ENCODE data around the gene NOP10. TPM values are rescaled to one million over a fixed set of nuclear protein-coding genes. Genes with fewer than 3 reads are reported as not detected.

NOP10 gene
- total RNA-seq, 1 experiment from 2014 or later: 448 TPM

DNA sequence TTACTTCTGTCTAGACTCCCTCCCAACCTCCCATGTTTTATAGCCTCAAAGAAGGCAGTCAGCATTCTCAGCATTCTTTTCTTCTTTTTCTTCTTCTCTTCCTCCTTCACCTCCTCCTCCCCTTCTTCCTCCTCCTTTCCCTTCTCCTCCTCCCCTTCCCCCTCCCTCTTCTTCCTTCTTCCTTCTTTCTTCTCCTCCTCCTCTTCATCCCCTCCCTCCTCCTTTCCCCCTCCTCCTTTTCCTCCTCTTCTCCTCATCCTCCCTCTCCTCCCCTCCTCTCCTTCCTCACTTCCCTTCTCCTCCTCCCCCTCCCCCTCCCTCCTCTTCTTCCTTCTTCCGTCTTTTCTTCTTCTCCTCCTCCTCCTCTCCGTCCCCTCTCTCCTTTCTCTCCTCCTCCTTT is 27.7 kb upstream of the NOP10 start:
- Histone ChIP-seq H3K27me3 (ENCODE audit: low read length) (no peaks in the 10 kb centered on the region), H3K9me2 (replicated peaks; ENCODE audit: insufficient read depth, low read length) (no peaks in the 10 kb centered on the region), H3K9ac (ENCODE audit: low read length) (no peak overlapping the region), H3K9me3 (ENCODE audit: low read length) (no peaks in the 10 kb centered on the region), H3K36me3 (ENCODE audit: insufficient read depth, low read length) (no peaks in the 10 kb centered on the region), H2AFZ (ENCODE audit: low read length) (no peak overlapping the region), H4K20me1 (ENCODE audit: insufficient read depth, low read depth, low read length) (0 out of 2 replicates have a peak, but pooled peaks cover 5% of the 10 kb centered on the region), H3K4me2 (ENCODE audit: low read depth, low read length, poor library complexity, severe bottlenecking) (no peak overlapping the region), H3K27ac (ENCODE audit: low read length) (no peak overlapping the region), H3K4me3 (ENCODE audit: low read length) (no peak overlapping the region), H3K4me1 (ENCODE audit: low read length) (peaks cover 22% of the 10 kb centered on the region), H3K79me2 (ENCODE audit: low read length) (peaks cover 12% of the 10 kb centered on the region)
- DNase-seq: no peak

DNA sequence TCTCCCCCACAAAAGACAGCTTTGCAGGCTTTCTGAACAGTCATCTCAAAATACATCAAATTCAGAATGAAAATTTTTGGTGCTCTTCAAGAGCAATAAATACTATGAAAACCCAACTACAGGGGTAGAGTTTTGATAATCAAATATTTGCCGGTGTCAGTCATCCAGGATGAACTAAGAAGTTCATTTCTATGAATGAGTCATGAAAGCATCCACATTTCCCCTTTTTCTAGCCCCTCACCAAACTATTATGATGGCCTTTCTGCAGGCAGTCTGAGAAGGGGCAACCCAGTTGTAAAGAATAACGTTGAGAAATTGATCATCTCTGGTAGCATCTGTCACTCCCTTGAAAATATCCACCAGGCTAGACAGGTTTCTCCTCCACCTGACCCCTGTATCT is 27.2 kb upstream of the NOP10 start:
- Histone ChIP-seq H3K36me3 (ENCODE audit: insufficient read depth, low read length) (no peaks in the 10 kb centered on the region), H3K9ac (ENCODE audit: low read length) (no peak overlapping the region), H3K4me2 (ENCODE audit: low read depth, low read length, poor library complexity, severe bottlenecking) (no peak overlapping the region), H3K4me1 (ENCODE audit: low read length) (peaks cover 28% of the 10 kb centered on the region), H3K27me3 (ENCODE audit: low read length) (no peaks in the 10 kb centered on the region), H3K9me2 (replicated peaks; ENCODE audit: insufficient read depth, low read length) (no peaks in the 10 kb centered on the region), H4K20me1 (ENCODE audit: insufficient read depth, low read depth, low read length) (0 out of 2 replicates have a peak, but pooled peaks cover 7% of the 10 kb centered on the region), H3K79me2 (ENCODE audit: low read length) (peaks cover 17% of the 10 kb centered on the region), H3K27ac (ENCODE audit: low read length) (no peak overlapping the region), H2AFZ (ENCODE audit: low read length) (no peak overlapping the region), H3K4me3 (ENCODE audit: low read length) (no peak overlapping the region), H3K9me3 (ENCODE audit: low read length) (no peaks in the 10 kb centered on the region)
- no peak for DNase-seq

DNA sequence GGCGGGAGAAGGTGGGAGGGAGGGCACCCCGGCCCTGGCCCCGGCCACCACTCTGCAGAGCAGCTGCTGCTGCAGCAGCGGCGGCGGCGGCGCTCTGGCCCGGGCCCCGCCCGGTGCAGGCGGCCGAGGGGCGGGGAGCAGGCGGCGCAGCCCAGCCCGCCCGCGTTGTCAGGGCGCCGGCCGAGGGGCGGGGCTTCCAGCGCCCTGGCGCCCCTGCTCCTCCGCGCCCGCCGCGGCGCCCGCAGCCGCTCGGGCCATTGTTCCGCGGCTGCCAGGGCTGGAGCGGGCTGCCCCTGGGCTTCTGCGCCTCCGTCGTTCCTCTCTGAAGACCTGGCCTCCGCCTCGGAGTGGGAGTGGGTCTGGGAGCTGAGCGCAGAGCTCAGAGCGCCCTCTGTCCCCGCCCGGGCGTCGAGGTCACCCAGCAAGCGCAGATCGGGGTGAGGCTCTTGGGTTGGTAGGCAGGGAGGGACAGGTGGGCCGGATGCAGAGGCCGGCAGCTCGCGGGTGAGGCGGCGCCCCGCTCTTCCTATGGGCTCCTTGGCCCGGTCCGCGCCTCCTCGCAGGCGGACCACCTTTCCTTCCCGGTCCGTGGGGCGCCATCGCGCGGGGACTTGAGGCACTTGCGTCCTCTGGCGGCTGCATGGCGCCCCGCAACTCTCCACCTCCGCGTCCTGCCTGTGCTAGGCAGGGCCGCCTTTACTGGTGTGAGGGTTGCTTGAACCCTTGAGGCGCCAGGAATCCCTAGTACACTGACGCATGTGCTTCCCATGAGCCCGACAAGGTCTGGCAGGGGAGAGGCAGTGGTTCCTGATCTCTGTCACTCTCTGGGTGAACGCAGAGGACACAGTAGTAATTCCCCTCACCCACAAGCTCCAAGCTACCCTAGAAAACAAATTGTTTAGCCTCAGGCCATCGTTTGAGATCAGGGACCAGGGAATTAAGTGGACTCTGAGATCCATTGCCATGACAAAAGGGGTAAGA is 24.5 kb upstream of the NOP10 start, which contains the start of gene LPCAT4:
TSS of gene LPCAT4 (minus strand) at position 96 of the 981 bp plus-strand sequence. CDS start 96 bp downstream, outside the sequence.
- Histone ChIP-seq H4K20me1 (ENCODE audit: insufficient read depth, low read depth, low read length) (0 out of 2 replicates have a peak, but pooled peaks cover 10% of the 10 kb centered on the region), H3K9me3 (ENCODE audit: low read length) (no peaks in the 10 kb centered on the region), H3K4me1 (ENCODE audit: low read length) (peaks cover 31% of the 10 kb centered on the region), H2AFZ (ENCODE audit: low read length) (peak within 1 kb of the TSS; percentile 95), H3K9ac (ENCODE audit: low read length) (peak within 1 kb of the TSS; percentile 97), H3K4me2 (ENCODE audit: low read depth, low read length, poor library complexity, severe bottlenecking) (peak within 1 kb of the TSS; percentile 78), H3K4me3 (ENCODE audit: low read length) (peak within 1 kb of the TSS; percentile 82), H3K27ac (ENCODE audit: low read length) (peak within 1 kb of the TSS; percentile 83), H3K79me2 (ENCODE audit: low read length) (peaks cover 27% of the 10 kb centered on the region), H3K36me3 (ENCODE audit: insufficient read depth, low read length) (peaks cover 4% of the 10 kb centered on the region; the same call in 1 of the 2 replicates), H3K27me3 (ENCODE audit: low read length) (no peaks in the 10 kb centered on the region), H3K9me2 (replicated peaks; ENCODE audit: insufficient read depth, low read length) (no peaks in the 10 kb centered on the region)
- peak; percentile 95 for DNase-seq

DNA sequence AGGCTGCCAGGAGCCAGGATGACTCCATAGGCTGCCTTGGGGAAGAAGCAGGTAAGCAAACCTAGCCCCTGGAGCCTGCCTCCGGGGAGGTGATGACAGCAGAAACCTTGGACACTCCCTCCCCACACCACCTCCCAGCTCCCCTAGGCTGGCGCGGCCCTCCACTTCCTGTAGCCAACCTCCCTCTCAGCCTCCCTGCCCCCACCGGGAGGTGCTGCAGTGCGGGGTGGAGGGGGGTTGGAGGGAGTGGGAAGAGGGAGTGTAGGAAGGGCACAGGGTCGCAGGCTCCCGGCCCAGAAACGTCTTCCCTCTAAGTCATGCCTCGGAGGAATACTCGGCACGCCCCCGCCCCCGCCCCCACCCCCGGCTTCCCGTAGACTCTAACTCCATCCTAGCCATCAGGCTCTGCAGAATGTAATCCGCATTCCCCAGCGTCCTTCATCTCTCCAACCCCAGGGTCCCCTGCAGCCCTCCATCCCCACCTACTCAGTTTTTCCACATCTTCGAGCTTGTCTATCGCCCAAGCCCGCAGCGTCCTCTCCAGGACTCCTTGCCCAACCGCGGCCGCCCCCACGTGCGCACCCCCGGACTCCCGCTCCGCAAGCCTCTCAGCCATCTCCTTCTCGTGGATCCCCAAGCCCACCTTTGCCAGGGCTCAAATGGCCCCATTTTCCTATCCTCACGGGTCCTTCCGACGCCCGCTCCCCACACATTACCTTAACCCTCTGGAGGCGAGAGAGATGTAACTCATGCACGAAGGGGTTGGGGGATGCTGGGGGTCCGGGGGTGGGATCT is 23.5 kb upstream of the NOP10 start:
- H3K9me3 ChIP-seq (ENCODE audit: low read length): no peaks in the 10 kb centered on the region
- peak overlapping the region; percentile 82 for H3K4me3 ChIP-seq (ENCODE audit: low read length)
- H3K27me3 ChIP-seq (ENCODE audit: low read length): no peaks in the 10 kb centered on the region
- peaks cover 31% of the 10 kb centered on the region for H3K4me1 ChIP-seq (ENCODE audit: low read length)
- peaks cover 4% of the 10 kb centered on the region; the same call in 1 of the 2 replicates for H3K36me3 ChIP-seq (ENCODE audit: insufficient read depth, low read length)
- H3K9me2 ChIP-seq (replicated peaks; ENCODE audit: insufficient read depth, low read length): no peaks in the 10 kb centered on the region
- peak overlapping the region; percentile 97 for H3K9ac ChIP-seq (ENCODE audit: low read length)
- 0 out of 2 replicates have a peak, but pooled peaks cover 10% of the 10 kb centered on the region for H4K20me1 ChIP-seq (ENCODE audit: insufficient read depth, low read depth, low read length)
- H2AFZ ChIP-seq (ENCODE audit: low read length): peak overlapping the region; percentile 95
- DNase-seq: peak; percentile 83
- peak overlapping the region; percentile 78 for H3K4me2 ChIP-seq (ENCODE audit: low read depth, low read length, poor library complexity, severe bottlenecking)
- no peak overlapping the region for H3K27ac ChIP-seq (ENCODE audit: low read length)
- peaks cover 27% of the 10 kb centered on the region for H3K79me2 ChIP-seq (ENCODE audit: low read length)

DNA sequence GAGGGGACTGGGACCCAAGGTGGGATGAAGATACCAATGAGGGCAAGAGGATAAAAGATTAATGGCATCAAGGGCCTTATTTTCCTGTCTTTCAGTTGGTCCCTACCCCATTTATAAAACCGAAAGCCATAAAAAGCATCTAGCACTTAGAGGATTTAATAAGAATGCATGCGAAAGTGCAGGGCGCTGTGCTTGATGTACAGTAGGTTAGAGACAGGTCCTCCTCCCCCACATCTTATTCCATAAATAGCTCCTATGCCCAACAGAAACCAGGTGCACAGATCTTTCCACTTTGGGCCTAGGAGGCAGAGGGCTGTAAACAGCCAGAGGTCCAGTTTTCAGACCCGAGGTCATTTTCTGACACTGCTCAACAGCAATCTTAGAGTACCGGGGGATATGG is 22.9 kb upstream of the NOP10 start:
- Histone ChIP-seq H4K20me1 (ENCODE audit: insufficient read depth, low read depth, low read length) (peaks cover 10% of the 10 kb centered on the region; the same call in 1 of the 2 replicates), H3K9me2 (replicated peaks; ENCODE audit: insufficient read depth, low read length) (no peaks in the 10 kb centered on the region), H2AFZ (ENCODE audit: low read length) (no peak overlapping the region), H3K9ac (ENCODE audit: low read length) (peak overlapping the region; percentile 97), H3K36me3 (ENCODE audit: insufficient read depth, low read length) (peaks cover 8% of the 10 kb centered on the region; the same call in 1 of the 2 replicates), H3K4me2 (ENCODE audit: low read depth, low read length, poor library complexity, severe bottlenecking) (peak overlapping the region; percentile 78), H3K27ac (ENCODE audit: low read length) (no peak overlapping the region), H3K27me3 (ENCODE audit: low read length) (no peaks in the 10 kb centered on the region), H3K79me2 (ENCODE audit: low read length) (peaks cover 27% of the 10 kb centered on the region), H3K4me3 (ENCODE audit: low read length) (peak overlapping the region; percentile 82), H3K9me3 (ENCODE audit: low read length) (no peaks in the 10 kb centered on the region), H3K4me1 (ENCODE audit: low read length) (peaks cover 31% of the 10 kb centered on the region)
- no peak for DNase-seq

DNA sequence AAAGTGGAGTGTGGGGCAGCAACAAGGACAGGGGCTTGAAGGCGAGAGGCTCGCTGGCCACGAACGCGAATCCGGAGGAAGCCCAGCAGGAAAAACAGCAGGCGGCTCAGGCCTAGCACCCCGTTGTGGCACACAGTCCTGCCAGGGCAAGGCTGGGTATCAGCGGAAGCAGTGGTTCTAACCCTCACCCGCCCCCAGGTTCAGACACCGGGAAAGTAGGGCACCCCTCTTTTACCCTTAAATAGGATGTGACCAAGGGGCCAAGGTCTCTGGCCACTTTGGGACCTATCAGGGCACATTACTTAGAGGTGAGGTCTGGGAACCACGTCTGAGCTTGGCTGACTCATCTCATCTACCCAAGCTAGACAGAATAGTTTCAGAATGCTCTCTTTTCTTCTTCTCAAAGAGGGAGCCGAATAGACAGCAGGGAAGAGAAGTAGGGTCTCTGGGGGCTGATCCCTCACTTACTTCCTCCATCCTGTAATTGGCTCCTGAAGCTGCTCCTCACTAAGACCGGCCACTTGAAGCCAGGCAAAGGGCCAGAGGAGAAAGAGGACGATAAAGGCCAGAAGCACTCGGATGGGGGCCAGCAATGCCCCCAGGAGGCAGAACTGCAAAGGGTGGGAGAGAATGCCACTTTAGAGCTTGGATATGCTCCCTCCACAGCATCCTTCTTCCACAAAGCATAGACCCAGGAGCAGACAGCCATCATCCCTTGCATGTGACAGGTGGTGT is 22.3 kb upstream of the NOP10 start:
- Histone ChIP-seq H3K36me3 (ENCODE audit: insufficient read depth, low read length) (peaks cover 13% of the 10 kb centered on the region; the same call in 1 of the 2 replicates), H3K9me2 (replicated peaks; ENCODE audit: insufficient read depth, low read length) (no peaks in the 10 kb centered on the region), H3K79me2 (ENCODE audit: low read length) (peaks cover 27% of the 10 kb centered on the region), H4K20me1 (ENCODE audit: insufficient read depth, low read depth, low read length) (peaks cover 8% of the 10 kb centered on the region; the same call in 1 of the 2 replicates), H3K9ac (ENCODE audit: low read length) (peak overlapping the region; percentile 97), H3K4me2 (ENCODE audit: low read depth, low read length, poor library complexity, severe bottlenecking) (peak overlapping the region; percentile 78), H3K4me3 (ENCODE audit: low read length) (peak overlapping the region; percentile 82), H3K27me3 (ENCODE audit: low read length) (no peaks in the 10 kb centered on the region), H3K9me3 (ENCODE audit: low read length) (no peaks in the 10 kb centered on the region), H2AFZ (ENCODE audit: low read length) (no peak overlapping the region), H3K4me1 (ENCODE audit: low read length) (peaks cover 30% of the 10 kb centered on the region), H3K27ac (ENCODE audit: low read length) (no peak overlapping the region)
- no peak for DNase-seq

DNA sequence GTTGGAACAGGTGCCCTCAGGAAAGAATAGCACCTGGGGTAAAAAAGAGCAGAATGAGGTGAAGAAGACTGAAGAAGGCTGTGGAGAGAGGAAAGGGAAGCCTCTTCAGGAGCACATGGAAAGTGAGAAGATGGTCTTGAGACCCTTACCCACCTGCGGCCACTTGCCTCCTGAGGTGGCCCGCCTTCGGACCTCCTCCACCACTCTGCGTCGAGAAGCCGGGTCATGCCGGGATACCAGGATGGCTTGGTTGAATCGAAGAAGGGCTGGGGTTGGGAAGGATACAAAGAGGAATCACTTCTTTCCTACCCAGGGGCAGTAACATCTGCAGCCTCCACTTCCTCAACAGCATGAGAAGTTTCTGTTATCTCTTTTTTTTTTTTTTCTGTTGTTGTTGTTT is 21.1 kb upstream of the NOP10 start:
- no peak overlapping the region for H2AFZ ChIP-seq (ENCODE audit: low read length)
- no peaks in the 10 kb centered on the region for H3K9me3 ChIP-seq (ENCODE audit: low read length)
- DNase-seq: no peak
- H3K9ac ChIP-seq (ENCODE audit: low read length): no peak overlapping the region
- peaks cover 27% of the 10 kb centered on the region for H3K79me2 ChIP-seq (ENCODE audit: low read length)
- H3K36me3 ChIP-seq (ENCODE audit: insufficient read depth, low read length): peaks cover 19% of the 10 kb centered on the region; the same call in 1 of the 2 replicates
- H3K27ac ChIP-seq (ENCODE audit: low read length): no peak overlapping the region
- peaks cover 22% of the 10 kb centered on the region for H3K4me1 ChIP-seq (ENCODE audit: low read length)
- H4K20me1 ChIP-seq (ENCODE audit: insufficient read depth, low read depth, low read length): peaks cover 4% of the 10 kb centered on the region; the same call in 1 of the 2 replicates
- H3K4me3 ChIP-seq (ENCODE audit: low read length): no peak overlapping the region
- H3K4me2 ChIP-seq (ENCODE audit: low read depth, low read length, poor library complexity, severe bottlenecking): no peak overlapping the region
- H3K9me2 ChIP-seq (replicated peaks; ENCODE audit: insufficient read depth, low read length): no peaks in the 10 kb centered on the region
- no peaks in the 10 kb centered on the region for H3K27me3 ChIP-seq (ENCODE audit: low read length)

All from Karpas-422 (cell line).